Loucy (cell line): ENCODE results near the gene PKD1.
"Not testable (repeated sequence)": the region's sequence is repeated elsewhere in the genome, so short reads cannot be mapped to it uniquely, and the experiment has no call there.

Source experiments
- CTCF ChIP-seq: fragments of 200-600 bp; sonication (generic); conservative IDR thresholded peaks from 2 replicates; pipeline ENCODE4 v1.5.1; 2014; ENCODE audit warnings: mild to moderate bottlenecking, antibody characterized with exemption, low read length
- EZH2phosphoT487 ChIP-seq: fragments of 200-600 bp; IDR thresholded peaks from 2 replicates; pipeline ENCODE4 v1.6.1; 2018; ENCODE audit warnings: antibody characterized with exemption, mild to moderate bottlenecking, moderate library complexity, borderline replicate concordance

GRCh38 chr16:2117960-2118722, 17.6 kb downstream of the PKD1 start:
- TF ChIP-seq CTCF, EZH2phosphoT487: not testable (repeated sequence)
